ENCODE measurements around the gene S100A5. TPM values are rescaled to one million over a fixed set of nuclear protein-coding genes. Genes with fewer than 3 reads are reported as not detected.

The S100A5 gene
- total RNA-seq, 1 experiment from 2014 or later = not detected

DNA sequence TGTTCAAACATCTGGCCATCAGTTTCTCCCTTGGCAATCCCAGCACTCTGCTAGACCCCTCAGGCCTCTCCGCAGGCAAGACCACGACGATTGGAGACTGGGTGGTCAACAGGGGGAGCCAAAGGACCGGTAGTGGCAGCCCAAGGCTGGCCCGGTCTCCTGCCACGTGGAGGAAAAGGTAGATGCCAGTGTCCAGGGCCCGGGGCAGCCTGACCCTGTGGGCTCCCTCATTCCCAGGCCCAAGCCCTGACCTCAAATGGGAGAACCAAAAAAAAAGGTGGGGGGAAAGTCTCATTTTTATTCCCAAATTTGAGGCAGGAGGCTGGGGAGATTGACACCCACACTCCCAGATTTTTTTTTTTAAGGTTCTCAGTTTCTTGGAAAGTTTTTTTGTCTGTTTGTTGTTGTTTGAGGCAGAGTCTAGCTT is 29.7 kb downstream of the S100A5 start:
- Mint-ChIP-seq H3K4me3 (ENCODE audit: unreplicated experiment) (no peak overlapping the region), H3K4me1 (ENCODE audit: insufficient read depth, unreplicated experiment) (peaks cover 60% of the 10 kb centered on the region), H3K27me3 (ENCODE audit: insufficient read depth, unreplicated experiment) (no peaks in the 10 kb centered on the region), H3K36me3 (ENCODE audit: insufficient read depth, unreplicated experiment) (no peaks in the 10 kb centered on the region), H3K27ac (ENCODE audit: low read depth, unreplicated experiment) (peak overlapping the region; percentile 73), H3K9me3 (ENCODE audit: unreplicated experiment) (no peaks in the 10 kb centered on the region)
- TF ChIP-seq, protein P1, sequence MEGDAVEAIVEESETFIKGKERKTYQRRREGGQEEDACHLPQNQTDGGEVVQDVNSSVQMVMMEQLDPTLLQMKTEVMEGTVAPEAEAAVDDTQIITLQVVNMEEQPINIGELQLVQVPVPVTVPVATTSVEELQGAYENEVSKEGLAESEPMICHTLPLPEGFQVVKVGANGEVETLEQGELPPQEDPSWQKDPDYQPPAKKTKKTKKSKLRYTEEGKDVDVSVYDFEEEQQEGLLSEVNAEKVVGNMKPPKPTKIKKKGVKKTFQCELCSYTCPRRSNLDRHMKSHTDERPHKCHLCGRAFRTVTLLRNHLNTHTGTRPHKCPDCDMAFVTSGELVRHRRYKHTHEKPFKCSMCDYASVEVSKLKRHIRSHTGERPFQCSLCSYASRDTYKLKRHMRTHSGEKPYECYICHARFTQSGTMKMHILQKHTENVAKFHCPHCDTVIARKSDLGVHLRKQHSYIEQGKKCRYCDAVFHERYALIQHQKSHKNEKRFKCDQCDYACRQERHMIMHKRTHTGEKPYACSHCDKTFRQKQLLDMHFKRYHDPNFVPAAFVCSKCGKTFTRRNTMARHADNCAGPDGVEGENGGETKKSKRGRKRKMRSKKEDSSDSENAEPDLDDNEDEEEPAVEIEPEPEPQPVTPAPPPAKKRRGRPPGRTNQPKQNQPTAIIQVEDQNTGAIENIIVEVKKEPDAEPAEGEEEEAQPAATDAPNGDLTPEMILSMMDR (IDR thresholded peaks at IDR 0.05; ENCODE audit: unreplicated experiment) = peak; percentile 100
- peak; percentile 87 for DNase-seq (ENCODE audit: unreplicated experiment)
- no TSS peak for BruUV-seq (replicated peaks)
- intact Hi-C loops (cut with micrococcal nuclease) = loop anchor here (1.0 kb wide), 6 partner anchors 22 to 238 kb away; no protein-coding TSS in a partner anchor
- ChIA-PET CTCF (interaction anchor here (0.6 to 31.7 kb wide), 56 partner anchors 9 to 594 kb away, joined by 3 to 1438 read pairs (median 5); partner anchors contain the start of genes CHTOP, ILF2, NPR1 and PGLYRP4), POLR2A (interaction anchor here (0.6 to 22.5 kb wide), 26 partner anchors 10 to 1508 kb away, joined by 3 to 780 read pairs (median 6); partner anchors contain the start of genes CHTOP, RAB13, S100A13 and S100A16)

DNA sequence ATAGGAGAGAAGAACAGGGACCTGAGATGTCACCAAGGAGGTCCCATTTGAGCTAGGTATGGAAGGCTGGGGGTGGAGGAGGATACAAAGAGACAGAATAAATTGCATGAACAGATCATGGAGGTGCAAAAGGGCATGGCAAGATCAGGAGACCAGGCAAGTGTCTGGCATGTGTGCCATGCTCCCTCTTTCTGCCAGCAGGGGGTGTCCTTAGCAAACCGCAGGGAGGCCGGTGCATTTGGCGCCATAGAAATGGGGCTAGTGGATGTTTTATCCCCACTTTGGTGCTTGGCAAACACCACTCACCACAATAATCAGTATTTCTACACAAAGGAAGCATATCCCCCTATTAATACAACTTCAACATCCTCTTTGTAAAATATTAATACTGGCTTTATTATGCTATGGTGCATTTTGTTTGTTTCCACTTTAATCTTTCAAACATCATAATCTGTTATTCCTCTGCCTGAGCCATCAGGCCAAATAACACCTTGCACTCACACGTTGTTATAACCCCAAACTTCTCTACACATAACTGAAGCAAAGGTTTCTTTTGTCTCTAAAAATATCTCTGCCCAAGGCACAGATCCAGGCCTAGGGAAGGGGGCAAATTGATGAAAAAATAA is 30.9 kb downstream of the S100A5 start:
- POLR2A ChIA-PET = interaction anchor here (1.2 to 22.5 kb wide), 11 partner anchors 23 to 157 kb away, joined by 3 to 780 read pairs (median 15); partner anchors contain the start of genes CHTOP, S100A2, S100A3 and S100A4

DNA sequence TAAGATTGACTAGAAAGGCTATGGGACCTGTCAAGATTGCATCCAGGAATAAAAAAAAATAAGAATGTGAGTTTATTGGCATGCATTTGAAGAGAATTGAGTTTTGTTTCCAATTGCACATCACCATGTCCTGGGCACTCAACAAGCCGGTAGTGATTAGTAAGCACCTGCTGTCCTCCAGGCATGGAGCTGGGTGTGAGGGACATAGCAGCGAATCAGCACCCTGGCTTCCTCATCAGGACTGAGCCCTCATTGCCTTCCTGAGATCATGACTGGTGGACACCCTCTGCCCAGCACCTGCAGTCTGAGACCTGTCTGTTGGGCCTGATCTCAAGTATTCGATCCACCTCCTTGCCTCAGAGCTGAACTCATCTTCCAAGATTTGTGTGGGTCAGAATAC is 31.7 kb downstream of the S100A5 start:
- CTCF ChIA-PET = interaction anchor here (0.6 to 31.7 kb wide), 29 partner anchors 12 to 863 kb away, joined by 3 to 1438 read pairs (median 5); partner anchors contain the start of genes CHTOP, PGLYRP4, S100A14 and S100A16
- intact Hi-C loops (cut with micrococcal nuclease) = loop anchor here (1.0 kb wide), 1 partner anchor 477 kb away; the partner anchor contains the start of gene RAB13
- Mint-ChIP-seq H3K36me3 (ENCODE audit: insufficient read depth, unreplicated experiment) (no peaks in the 10 kb centered on the region), H3K27me3 (ENCODE audit: insufficient read depth, unreplicated experiment) (no peaks in the 10 kb centered on the region), H3K4me1 (ENCODE audit: insufficient read depth, unreplicated experiment) (peaks cover 54% of the 10 kb centered on the region), H3K27ac (ENCODE audit: low read depth, unreplicated experiment) (no peak overlapping the region), H3K9me3 (ENCODE audit: unreplicated experiment) (no peaks in the 10 kb centered on the region), H3K4me3 (ENCODE audit: unreplicated experiment) (no peak overlapping the region)
- TF ChIP-seq, protein P1 (IDR thresholded peaks at IDR 0.05; ENCODE audit: unreplicated experiment) = no peak
- POLR2A ChIA-PET = interaction anchor here (0.6 to 22.5 kb wide), 9 partner anchors 24 to 267 kb away, joined by 3 to 780 read pairs (median 4); partner anchors contain the start of genes S100A12, S100A2, S100A5 and S100A6
- BruUV-seq (replicated peaks) = no TSS peak
- DNase-seq (ENCODE audit: unreplicated experiment) = no peak

More for the DNA sequence above, 30.9 kb downstream of the S100A5 start:
- BruUV-seq (replicated peaks) = no TSS peak
- no peak overlapping the region for H3K4me3 Mint-ChIP-seq (ENCODE audit: unreplicated experiment)
- H3K36me3 Mint-ChIP-seq (ENCODE audit: insufficient read depth, unreplicated experiment) = no peaks in the 10 kb centered on the region
- no peak overlapping the region for H3K27ac Mint-ChIP-seq (ENCODE audit: low read depth, unreplicated experiment)
- CTCF ChIA-PET = interaction anchor here (0.6 to 31.7 kb wide), 45 partner anchors 8 to 1096 kb away, joined by 3 to 1438 read pairs (median 4); partner anchors contain the start of genes CHTOP, ILF2, NPR1 and PGLYRP4
- intact Hi-C loops (cut with micrococcal nuclease) = loop anchor here (1.0 kb wide), 1 partner anchor 476 kb away; the partner anchor contains the start of gene RAB13
- H3K9me3 Mint-ChIP-seq (ENCODE audit: unreplicated experiment) = no peaks in the 10 kb centered on the region
- peaks cover 54% of the 10 kb centered on the region for H3K4me1 Mint-ChIP-seq (ENCODE audit: insufficient read depth, unreplicated experiment)
- TF ChIP-seq, protein P1 (IDR thresholded peaks at IDR 0.05; ENCODE audit: unreplicated experiment) = peak; percentile 96
- peak; percentile 77 for DNase-seq (ENCODE audit: unreplicated experiment)
- H3K27me3 Mint-ChIP-seq (ENCODE audit: insufficient read depth, unreplicated experiment) = no peaks in the 10 kb centered on the region

Data from MCF 10A (cell line).